Neuronal stem cell (in vitro differentiated cells): ENCODE data around the gene CACNG6.
A peak's percentile ranks its signal among the peaks of the same experiment; 100 is the strongest.
"Not testable (repeated sequence)": the region's sequence is repeated elsewhere in the genome, so short reads cannot be mapped to it uniquely, and the experiment has no call there.

Experiments
- DNase-seq: peaks from one replicate; pipeline ENCODE4 v3.0.0-alpha.2; 2013; ENCODE audit warnings: low spot score
- H2AFZ ChIP-seq: one replicate; pipeline ENCODE4 v1.6.1; 2013; ENCODE audit warnings: mild to moderate bottlenecking, low read length, inconsistent platforms
- H2AK5ac ChIP-seq: 2 replicates; pipeline ENCODE4 v1.6.1; 2013; ENCODE audit warnings: low read depth, mild to moderate bottlenecking, inconsistent platforms, low read length, moderate library complexity, mixed read lengths
- H2BK120ac ChIP-seq: 2 replicates; pipeline ENCODE4 v1.6.1; 2013; ENCODE audit warnings: low read depth, mild to moderate bottlenecking, inconsistent platforms, low read length, moderate library complexity, mixed read lengths
- H2BK12ac ChIP-seq: one replicate; pipeline ENCODE4 v1.6.1; 2013; ENCODE audit warnings: low read length, inconsistent platforms
- H2BK15ac ChIP-seq: 2 replicates; pipeline ENCODE4 v1.6.1; 2013; ENCODE audit warnings: mild to moderate bottlenecking, low read length, inconsistent platforms, mixed read lengths
- H2BK5ac ChIP-seq: one replicate; pipeline ENCODE4 v1.6.1; 2013; ENCODE audit warnings: inconsistent platforms, mild to moderate bottlenecking, low read length, moderate library complexity
- H3K14ac ChIP-seq: one replicate; pipeline ENCODE4 v1.6.1; 2013; ENCODE audit warnings: low read length, inconsistent platforms
- H3K18ac ChIP-seq: 2 replicates; pipeline ENCODE4 v1.6.1; 2013; ENCODE audit warnings: low read length, inconsistent platforms
- H3K23ac ChIP-seq: 2 replicates; pipeline ENCODE4 v1.6.1; 2013; ENCODE audit warnings: low read depth, mild to moderate bottlenecking, mixed read lengths, low read length, inconsistent platforms; ENCODE audit not compliant: poor library complexity
- H3K27ac ChIP-seq: replicated peaks from 3 replicates; pipeline ENCODE4 v1.5.1; 2013; ENCODE audit warnings: low read length, inconsistent platforms
- H3K27me3 ChIP-seq, 3 experiments: 2 replicates each; pipeline ENCODE4 v1.6.1; 2013; ENCODE audit warnings: low read length in 3 of 3, mild to moderate bottlenecking in 2 of 3, inconsistent platforms in 1 of 3, low read depth in 1 of 3, mixed read lengths in 1 of 3, moderate library complexity in 1 of 3; ENCODE audit not compliant: control insufficient read depth in 3 of 3, insufficient read depth in 3 of 3
- H3K36me3 ChIP-seq, 2 donors: replicated peaks in 1 of 2; 2 replicates each; pipeline ENCODE4 v1.6.1; 2013; ENCODE audit warnings: low read length in 2 of 2; ENCODE audit not compliant: control insufficient read depth in 2 of 2, insufficient read depth in 2 of 2
- H3K4ac ChIP-seq: 2 replicates; pipeline ENCODE4 v1.6.1; 2013; ENCODE audit warnings: inconsistent platforms, mild to moderate bottlenecking, low read length, moderate library complexity
- H3K4me1 ChIP-seq, 2 donors: 1 replicate in 1 of 2; 2 replicates in 1 of 2; pipeline ENCODE4 v1.6.1; 2013; ENCODE audit warnings: low read length in 2 of 2, low read depth in 1 of 2; ENCODE audit not compliant: control insufficient read depth in 2 of 2, insufficient read depth in 1 of 2
- H3K4me2 ChIP-seq: one replicate; pipeline ENCODE4 v1.6.1; 2013; ENCODE audit warnings: mild to moderate bottlenecking, low read length, inconsistent platforms; ENCODE audit not compliant: insufficient read depth, poor library complexity, severe bottlenecking
- H3K4me3 ChIP-seq, 2 donors: 2 replicates each; pipeline ENCODE4 v1.5.1; 2013; ENCODE audit warnings: low read length in 2 of 2, mild to moderate bottlenecking in 2 of 2, inconsistent platforms in 1 of 2, moderate library complexity in 1 of 2
- H3K79me1 ChIP-seq: one replicate; pipeline ENCODE4 v1.6.1; 2013; ENCODE audit warnings: low read depth, mild to moderate bottlenecking, inconsistent platforms, low read length, moderate library complexity
- H3K9ac ChIP-seq: one replicate; pipeline ENCODE4 v1.6.1; 2013; ENCODE audit warnings: mild to moderate bottlenecking, low read depth, low read length, inconsistent platforms; ENCODE audit not compliant: poor library complexity
- H3K9me3 ChIP-seq, 2 donors: replicated peaks in 1 of 2; 2 replicates each; pipeline versions ENCODE3 to v1.6.1; 2013; ENCODE audit warnings: low read length in 2 of 2, mild to moderate bottlenecking in 2 of 2, inconsistent platforms in 1 of 2, low read depth in 1 of 2, mixed read lengths in 1 of 2, moderate library complexity in 1 of 2; ENCODE audit not compliant: control insufficient read depth in 2 of 2, insufficient read depth in 1 of 2
- H4K8ac ChIP-seq: one replicate; pipeline ENCODE4 v1.6.1; 2013; ENCODE audit warnings: low read depth, mild to moderate bottlenecking, inconsistent platforms, low read length, moderate library complexity
- H4K91ac ChIP-seq: one replicate; pipeline ENCODE4 v1.6.1; 2013; ENCODE audit warnings: low read length, low read depth, mild to moderate bottlenecking, inconsistent platforms; ENCODE audit not compliant: poor library complexity
- WGBS, 2 donors: extraction: QIAGEN DNeasy Blood & Tissue Kit; methylation state at CpG; one replicate each; pipeline ENCODE4 v1.1.7; 2013; ENCODE audit warnings: missing lambda C conversion rate in 2 of 2, mixed read lengths in 1 of 2; ENCODE audit not compliant: insufficient read length in 2 of 2, insufficient replicate concordance in 1 of 2; ENCODE audit errors: extremely low coverage in 2 of 2; 5-methylcytosine and 5-hydroxymethylcytosine counted together

The CACNG6 gene

GRCh38 chr19:54030895-54031586 lies 39.6 kb downstream of the CACNG6 start:
- H3K18ac ChIP-seq: no peak overlapping the region

DNA sequence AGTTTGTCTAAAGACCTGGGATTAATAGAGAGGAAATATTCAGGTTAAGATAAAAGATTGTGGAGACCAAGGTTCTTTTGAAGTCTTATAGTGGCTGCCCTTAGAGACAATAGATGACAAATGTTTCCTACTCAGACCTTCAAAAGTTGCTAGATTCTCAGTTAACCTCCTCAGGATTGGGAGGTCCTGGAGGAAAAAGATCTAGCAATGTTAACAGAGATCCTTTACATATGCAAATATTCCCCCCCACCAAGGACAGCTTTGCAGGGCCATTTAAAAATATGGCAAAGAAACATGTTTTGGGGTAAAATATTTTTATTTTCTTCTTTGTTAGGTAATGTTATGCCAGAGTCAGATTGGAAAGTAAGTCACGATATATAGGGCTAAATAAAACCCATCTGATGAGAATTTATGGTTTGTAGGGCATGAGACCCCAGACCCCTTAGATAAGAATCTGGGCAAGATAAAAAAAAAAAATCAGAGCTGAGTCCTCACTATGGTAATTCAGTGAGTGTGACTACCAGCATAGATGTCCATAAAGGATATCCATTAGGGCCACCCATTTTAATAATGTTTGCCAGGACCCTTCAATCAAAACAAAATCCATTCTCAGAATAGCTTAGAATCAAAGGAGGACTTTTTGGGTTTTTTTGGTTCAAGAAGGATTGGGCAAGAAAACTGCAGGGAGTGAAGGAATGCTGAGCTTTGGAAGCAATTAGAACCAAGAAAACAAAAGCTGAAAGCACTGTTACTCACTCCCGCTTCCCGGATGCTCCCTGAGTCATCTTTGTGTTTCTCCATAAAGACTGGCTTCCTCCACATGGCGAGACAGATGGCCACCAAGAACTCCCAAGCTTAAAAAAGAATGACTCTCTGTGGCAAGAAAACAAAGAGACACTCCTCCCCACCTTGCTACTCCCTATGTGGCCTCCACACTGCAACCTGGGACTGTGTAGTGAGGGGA lies 44.1 kb downstream of the CACNG6 start:
- Histone ChIP-seq H3K9me3 (no peaks in the 10 kb centered on the region), H3K27me3 (no peaks in the 10 kb centered on the region), H3K4me2 (no peak overlapping the region), H3K79me1 (no peaks in the 10 kb centered on the region), H2BK12ac (no peak overlapping the region), H2AK5ac (no peak overlapping the region), H2BK15ac (no peak overlapping the region), H3K27ac (peak overlapping the region; percentile 85), H3K18ac (no peak overlapping the region), H3K23ac (no peak overlapping the region), H2AFZ (peak overlapping the region; percentile 93), H3K4me3 (no peak overlapping the region), H3K4ac (no peak overlapping the region), H2BK120ac (no peak overlapping the region), H3K14ac (no peak overlapping the region), H2BK5ac (no peak overlapping the region), H3K9ac (no peak overlapping the region), H4K91ac (no peak overlapping the region), H3K36me3 (no peaks in the 10 kb centered on the region), H4K8ac (no peak overlapping the region), H3K4me1 (peaks cover 2 to 14% of the 10 kb centered on the region in 2 donors)
- no CpG with 5 or more reads among the region's 4 CpGs for WGBS, 2 donors
- peak; percentile 60 for DNase-seq

More at GRCh38 chr19:54030895-54031586, 39.6 kb downstream of the CACNG6 start:
- H3K36me3 ChIP-seq: no peaks in the 10 kb centered on the region
- H4K91ac ChIP-seq: no peak overlapping the region
- WGBS, 2 donors: no CpG with 5 or more reads among the region's 13 CpGs
- H3K4me3 ChIP-seq: no peak overlapping the region
- peak overlapping the region; percentile 65 for H2AFZ ChIP-seq
- H3K4me2 ChIP-seq: no peak overlapping the region
- H2BK120ac ChIP-seq: no peak overlapping the region
- no peak for DNase-seq
- H3K27me3 ChIP-seq: no peaks in the 10 kb centered on the region
- H2BK5ac ChIP-seq: no peak overlapping the region
- no peak overlapping the region for H3K4ac ChIP-seq
- H3K14ac ChIP-seq: no peak overlapping the region
- H4K8ac ChIP-seq: no peak overlapping the region
- no peak overlapping the region for H3K27ac ChIP-seq
- no peaks in the 10 kb centered on the region for H3K9me3 ChIP-seq
- peaks cover 3 to 14% of the 10 kb centered on the region in 2 donors for H3K4me1 ChIP-seq
- H3K23ac ChIP-seq: no peak overlapping the region
- H3K79me1 ChIP-seq: no peaks in the 10 kb centered on the region
- no peak overlapping the region for H2BK15ac ChIP-seq
- no peak overlapping the region for H3K9ac ChIP-seq
- no peak overlapping the region for H2AK5ac ChIP-seq
- H2BK12ac ChIP-seq: no peak overlapping the region

DNA sequence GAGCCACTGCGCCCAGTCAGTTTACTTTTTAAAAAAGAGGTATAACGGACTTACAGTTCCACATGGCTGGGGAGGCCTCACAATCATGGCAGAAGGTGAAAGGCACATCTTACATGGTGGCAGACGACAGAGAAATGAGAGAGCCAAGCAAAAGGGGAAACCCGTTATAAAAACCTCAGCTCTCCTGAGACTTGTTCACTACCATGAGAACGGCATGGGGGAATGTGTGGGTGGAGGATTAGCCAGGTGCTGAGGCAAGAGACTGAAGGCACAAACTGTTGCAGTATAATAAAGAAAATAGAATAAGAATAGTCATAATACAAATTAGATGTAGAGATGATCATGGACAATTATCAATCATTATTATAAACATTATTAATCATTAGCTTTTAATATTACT lies 45.1 kb downstream of the CACNG6 start:
- peak overlapping the region; percentile 85 for H3K27ac ChIP-seq

GRCh38 chr19:54040003-54040402 lies 48.6 kb downstream of the CACNG6 start:
- no peak overlapping the region for H2BK15ac ChIP-seq
- H4K8ac ChIP-seq: no peak overlapping the region
- no peak overlapping the region for H3K14ac ChIP-seq
- no peak overlapping the region for H2BK120ac ChIP-seq
- H3K4me2 ChIP-seq: no peak overlapping the region
- no peaks in the 10 kb centered on the region for H3K9me3 ChIP-seq
- H3K27me3 ChIP-seq: no peaks in the 10 kb centered on the region
- H3K23ac ChIP-seq: no peak overlapping the region
- no peak overlapping the region for H2BK5ac ChIP-seq
- no peaks in the 10 kb centered on the region for H3K79me1 ChIP-seq
- H3K9ac ChIP-seq: no peak overlapping the region
- WGBS, 2 donors: no CpG with 5 or more reads among the region's 4 CpGs
- no peaks in the 10 kb centered on the region for H3K36me3 ChIP-seq
- peaks cover 5 to 10% of the 10 kb centered on the region in 2 donors for H3K4me1 ChIP-seq
- no peak overlapping the region for H3K4ac ChIP-seq
- H2AFZ ChIP-seq: no peak overlapping the region
- no peak overlapping the region for H2BK12ac ChIP-seq
- H4K91ac ChIP-seq: no peak overlapping the region
- no peak overlapping the region for H2AK5ac ChIP-seq
- H3K18ac ChIP-seq: no peak overlapping the region
- H3K4me3 ChIP-seq: no peak overlapping the region
- DNase-seq: no peak
- H3K27ac ChIP-seq: no peak overlapping the region

More for the DNA sequence above, 45.1 kb downstream of the CACNG6 start:
- H3K27me3 ChIP-seq, H2AK5ac ChIP-seq, H4K8ac ChIP-seq, H2AFZ ChIP-seq, H3K18ac ChIP-seq, H3K4ac ChIP-seq, H2BK120ac ChIP-seq, H3K9me3 ChIP-seq, H3K14ac ChIP-seq, H3K36me3 ChIP-seq, H2BK15ac ChIP-seq, DNase-seq, H3K4me2 ChIP-seq, H2BK5ac ChIP-seq, H3K23ac ChIP-seq, H4K91ac ChIP-seq, H2BK12ac ChIP-seq, H3K79me1 ChIP-seq, H3K4me3 ChIP-seq, H3K9ac ChIP-seq: not testable (repeated sequence)
- peaks cover 2 to 14% of the 10 kb centered on the region in 2 donors for H3K4me1 ChIP-seq
- WGBS, 2 donors: no CpG with 5 or more reads among the region's 5 CpGs
